Activated CD8-positive, alpha-beta T cell treated with anti-CD3 and anti-CD28 coated beads for 36 hours (primary cell): Measurements from ENCODE around the gene PVALEF. TPM values are rescaled to one million over a fixed set of nuclear protein-coding genes. Genes with fewer than 3 reads are reported as not detected.

ENCODE experiments used
- ATAC-seq: fragments of 200-7000 bp; cut with Tn5 transposase; one replicate; pipeline ENCODE4 v1.10.0; 2021; ENCODE audit warnings: mild to moderate bottlenecking, moderate library complexity
- CTCF ChIA-PET: fragments of 350-600 bp; sonication (Branson Sonifier 250); formaldehyde crosslinking; loops from one replicate; lab custom pipeline; 2021; ENCODE audit warnings: antibody characterized with exemption; lab: Charles Lee
- POLR2A ChIA-PET: fragments of 350-600 bp; sonication (Branson Sonifier 250); formaldehyde crosslinking; loops from one replicate; lab custom pipeline; 2021; ENCODE audit warnings: antibody characterized with exemption; lab: Charles Lee
- DNase-seq: peaks from one replicate; pipeline ENCODE4 v3.0.0-alpha.2; 2020
- H3K27ac Mint-ChIP-seq: one replicate; pipeline ENCODE4 v1.8.0; 2021; ENCODE audit warnings: mild to moderate bottlenecking, mixed read lengths
- H3K27me3 Mint-ChIP-seq: one replicate; pipeline ENCODE4 v1.8.0; 2021; ENCODE audit warnings: mixed read lengths
- H3K36me3 Mint-ChIP-seq: one replicate; pipeline ENCODE4 v1.8.0; 2021; ENCODE audit warnings: low read depth, mixed read lengths
- H3K4me1 Mint-ChIP-seq: one replicate; pipeline ENCODE4 v1.8.0; 2021; ENCODE audit warnings: low read depth, mixed read lengths
- H3K4me3 Mint-ChIP-seq: one replicate; pipeline ENCODE4 v1.8.0; 2021; ENCODE audit warnings: mild to moderate bottlenecking, moderate library complexity, mixed read lengths
- H3K9me3 Mint-ChIP-seq: one replicate; pipeline ENCODE4 v1.8.0; 2021; ENCODE audit warnings: mixed read lengths
- intact Hi-C: fragments of 100-400 bp; cut with micrococcal nuclease; formaldehyde crosslinking; loops from one replicate; pipeline ENCODE4 v1.10.0; 2022
- total RNA-seq, 2 experiments: library from RNA; stranded (reverse); gene quantifications; one replicate each; pipeline ENCODE4 v1.2.3, GENCODE V29; 2021
- TF ChIP-seq, protein P1 (sequence below): fragments of 200-600 bp; IDR thresholded peaks from one replicate; pipeline ENCODE4 v1.8.0; 2022; ENCODE audit warnings: antibody characterized with exemption, mild to moderate bottlenecking

The PVALEF gene
- total RNA-seq, 2 experiments from 2014 or later, result not detected

DNA sequence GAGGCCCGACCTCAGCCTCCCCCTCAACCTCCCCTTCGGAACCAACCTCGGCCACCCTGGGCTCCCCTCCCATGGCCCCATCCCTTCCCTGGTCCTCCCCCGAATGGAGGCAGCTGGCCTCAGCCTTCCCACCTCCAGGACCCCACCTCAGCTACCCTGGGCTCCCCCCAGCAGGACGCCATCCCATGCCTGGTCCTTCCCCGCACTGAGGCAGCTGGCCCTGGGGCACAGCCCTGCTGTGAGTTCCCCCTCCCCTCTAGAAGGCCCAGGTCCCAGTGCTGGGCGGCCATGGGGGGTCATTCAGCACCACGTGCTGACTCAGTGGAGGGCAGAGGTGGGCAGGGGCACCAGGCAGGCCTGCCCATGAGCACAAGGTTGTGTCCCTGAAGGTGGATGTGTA lies 28.9 kb upstream of the PVALEF start:
- ATAC-seq, result no peak
- ChIA-PET POLR2A (no interaction called here), CTCF (no interaction called here)
- intact Hi-C loops, result no loop called here
- Mint-ChIP-seq H3K27ac (no peak overlapping the region), H3K27me3 (no peaks in the 10 kb centered on the region), H3K4me3 (no peak overlapping the region), H3K4me1 (no peaks in the 10 kb centered on the region), H3K36me3 (no peaks in the 10 kb centered on the region), H3K9me3 (peaks cover 17% of the 10 kb centered on the region)
- TF ChIP-seq, protein P1, sequence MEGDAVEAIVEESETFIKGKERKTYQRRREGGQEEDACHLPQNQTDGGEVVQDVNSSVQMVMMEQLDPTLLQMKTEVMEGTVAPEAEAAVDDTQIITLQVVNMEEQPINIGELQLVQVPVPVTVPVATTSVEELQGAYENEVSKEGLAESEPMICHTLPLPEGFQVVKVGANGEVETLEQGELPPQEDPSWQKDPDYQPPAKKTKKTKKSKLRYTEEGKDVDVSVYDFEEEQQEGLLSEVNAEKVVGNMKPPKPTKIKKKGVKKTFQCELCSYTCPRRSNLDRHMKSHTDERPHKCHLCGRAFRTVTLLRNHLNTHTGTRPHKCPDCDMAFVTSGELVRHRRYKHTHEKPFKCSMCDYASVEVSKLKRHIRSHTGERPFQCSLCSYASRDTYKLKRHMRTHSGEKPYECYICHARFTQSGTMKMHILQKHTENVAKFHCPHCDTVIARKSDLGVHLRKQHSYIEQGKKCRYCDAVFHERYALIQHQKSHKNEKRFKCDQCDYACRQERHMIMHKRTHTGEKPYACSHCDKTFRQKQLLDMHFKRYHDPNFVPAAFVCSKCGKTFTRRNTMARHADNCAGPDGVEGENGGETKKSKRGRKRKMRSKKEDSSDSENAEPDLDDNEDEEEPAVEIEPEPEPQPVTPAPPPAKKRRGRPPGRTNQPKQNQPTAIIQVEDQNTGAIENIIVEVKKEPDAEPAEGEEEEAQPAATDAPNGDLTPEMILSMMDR, result no peak
- no peak for DNase-seq

DNA sequence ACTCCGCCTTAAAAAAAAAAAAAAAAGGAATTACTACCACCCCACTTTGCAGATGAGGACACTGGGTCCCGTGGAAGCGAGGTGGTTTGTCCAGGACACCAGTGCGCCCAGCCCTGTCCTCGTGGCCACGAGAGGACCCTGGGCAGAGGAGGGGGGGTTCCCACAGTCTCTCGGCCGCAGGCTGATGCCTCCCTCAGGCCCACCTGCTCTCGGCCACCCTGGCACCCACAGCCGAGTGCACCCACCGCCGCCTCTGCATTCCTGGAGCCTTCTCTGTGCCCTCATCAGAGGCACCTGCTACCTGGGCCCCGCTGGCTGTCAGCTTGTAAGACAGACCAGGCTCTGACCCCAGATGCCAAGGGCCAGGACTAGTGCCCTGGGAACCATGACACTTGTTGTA lies 28.1 kb upstream of the PVALEF start:
- Mint-ChIP-seq H3K9me3 (peaks cover 17% of the 10 kb centered on the region), H3K27me3 (peaks cover 2% of the 10 kb centered on the region), H3K4me1 (no peaks in the 10 kb centered on the region), H3K27ac (no peak overlapping the region), H3K36me3 (no peaks in the 10 kb centered on the region), H3K4me3 (no peak overlapping the region)
- ChIA-PET CTCF (no interaction called here), POLR2A (no interaction called here)
- intact Hi-C loops, result no loop called here
- TF ChIP-seq, protein P1, result no peak
- ATAC-seq (no peak), DNase-seq (no peak)

DNA sequence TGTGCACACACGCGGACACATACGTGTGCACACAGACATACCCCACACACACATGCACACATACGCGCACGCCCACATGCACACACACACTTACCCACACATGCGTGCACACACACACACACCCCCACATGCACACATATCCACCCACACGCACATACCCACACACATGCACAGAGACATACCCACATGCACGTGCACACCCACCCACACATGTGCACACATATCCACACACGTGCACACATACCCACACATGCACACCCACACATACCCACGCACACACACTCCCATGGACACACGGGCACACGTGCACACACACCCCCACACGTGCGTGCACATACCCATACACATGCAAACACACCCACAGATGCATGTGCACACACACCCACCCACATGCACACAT lies 27.2 kb upstream of the PVALEF start:
- H3K27ac Mint-ChIP-seq, result no peak overlapping the region
- no peaks in the 10 kb centered on the region for H3K4me1 Mint-ChIP-seq
- TF ChIP-seq, protein P1, result no peak
- CTCF ChIA-PET, result no interaction called here
- DNase-seq (no peak), ATAC-seq (no peak)
- peaks cover 17% of the 10 kb centered on the region for H3K9me3 Mint-ChIP-seq
- H3K4me3 Mint-ChIP-seq, result no peak overlapping the region
- POLR2A ChIA-PET, result no interaction called here
- peaks cover 2% of the 10 kb centered on the region for H3K27me3 Mint-ChIP-seq
- intact Hi-C loops, result no loop called here
- no peaks in the 10 kb centered on the region for H3K36me3 Mint-ChIP-seq

DNA sequence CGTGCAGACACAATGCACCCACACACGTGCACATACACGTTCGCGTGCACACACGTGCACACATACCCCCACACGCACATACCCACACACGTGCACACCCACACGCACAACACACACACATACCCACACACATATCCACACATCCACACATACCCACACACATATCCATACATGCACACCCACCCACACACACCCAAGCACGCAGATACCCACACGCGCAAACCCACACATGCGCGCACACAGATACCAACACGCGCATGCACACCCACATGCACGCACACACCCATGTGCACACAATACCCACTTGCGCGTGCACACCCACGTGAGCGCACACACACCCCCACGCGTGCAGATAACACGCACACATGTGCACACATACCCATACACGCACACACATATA lies 26.8 kb upstream of the PVALEF start:
- peaks cover 17% of the 10 kb centered on the region for H3K9me3 Mint-ChIP-seq
- H3K4me1 Mint-ChIP-seq, result no peaks in the 10 kb centered on the region
- TF ChIP-seq, protein P1, result no peak
- H3K4me3 Mint-ChIP-seq, result no peak overlapping the region
- DNase-seq, result no peak
- H3K27me3 Mint-ChIP-seq, result peaks cover 2% of the 10 kb centered on the region
- intact Hi-C loops, result no loop called here
- no peak for ATAC-seq
- no peak overlapping the region for H3K27ac Mint-ChIP-seq
- CTCF ChIA-PET, result no interaction called here
- POLR2A ChIA-PET, result no interaction called here
- H3K36me3 Mint-ChIP-seq, result no peaks in the 10 kb centered on the region

DNA sequence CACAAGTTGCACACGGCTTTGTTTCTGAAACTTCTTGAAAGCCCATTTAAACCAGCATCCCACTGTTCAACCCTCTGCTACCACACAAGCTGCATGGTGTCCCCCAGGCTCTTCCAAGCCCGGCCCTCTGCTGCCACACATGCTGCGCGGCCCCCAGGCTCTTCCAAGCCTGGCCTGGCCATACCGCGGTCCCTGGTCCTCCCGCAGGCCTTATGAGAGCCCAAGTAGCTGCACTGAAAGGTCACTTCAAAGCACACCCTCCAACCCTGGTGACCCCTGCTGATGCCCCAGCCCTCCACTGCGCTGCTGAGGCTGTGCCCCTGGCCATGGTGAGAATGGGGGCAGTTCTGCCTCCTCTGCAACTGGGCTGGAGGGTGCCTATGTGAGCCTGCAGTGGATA lies 25.9 kb upstream of the PVALEF start:
- POLR2A ChIA-PET, result no interaction called here
- intact Hi-C loops, result no loop called here
- TF ChIP-seq, protein P1, result no peak
- peaks cover 2% of the 10 kb centered on the region for H3K27me3 Mint-ChIP-seq
- no peak overlapping the region for H3K4me3 Mint-ChIP-seq
- no peaks in the 10 kb centered on the region for H3K36me3 Mint-ChIP-seq
- H3K9me3 Mint-ChIP-seq, result peaks cover 17% of the 10 kb centered on the region
- DNase-seq (no peak), ATAC-seq (no peak)
- CTCF ChIA-PET, result no interaction called here
- no peak overlapping the region for H3K27ac Mint-ChIP-seq
- no peaks in the 10 kb centered on the region for H3K4me1 Mint-ChIP-seq
